ENCODE measurements around the gene CHMP6.
A peak's percentile ranks its signal among the peaks of the same experiment; 100 is the strongest.

Gene CHMP6

GRCh38 chr17:81043319-81043724, 51.7 kb downstream of the CHMP6 start:
- Histone ChIP-seq H3K36me3 (replicated peaks) (no peaks in the 10 kb centered on the region), H3K27ac (no peak overlapping the region), H3K27me3 (replicated peaks) (no peaks in the 10 kb centered on the region), H3K4me3 (ENCODE audit: low read depth, low read length) (no peak overlapping the region)
- in situ Hi-C loops (cut with HindIII; ENCODE audit: low pct_ligation_motif_present, low sequenced_read_pairs): no loop called here
- TF ChIP-seq, protein P1, sequence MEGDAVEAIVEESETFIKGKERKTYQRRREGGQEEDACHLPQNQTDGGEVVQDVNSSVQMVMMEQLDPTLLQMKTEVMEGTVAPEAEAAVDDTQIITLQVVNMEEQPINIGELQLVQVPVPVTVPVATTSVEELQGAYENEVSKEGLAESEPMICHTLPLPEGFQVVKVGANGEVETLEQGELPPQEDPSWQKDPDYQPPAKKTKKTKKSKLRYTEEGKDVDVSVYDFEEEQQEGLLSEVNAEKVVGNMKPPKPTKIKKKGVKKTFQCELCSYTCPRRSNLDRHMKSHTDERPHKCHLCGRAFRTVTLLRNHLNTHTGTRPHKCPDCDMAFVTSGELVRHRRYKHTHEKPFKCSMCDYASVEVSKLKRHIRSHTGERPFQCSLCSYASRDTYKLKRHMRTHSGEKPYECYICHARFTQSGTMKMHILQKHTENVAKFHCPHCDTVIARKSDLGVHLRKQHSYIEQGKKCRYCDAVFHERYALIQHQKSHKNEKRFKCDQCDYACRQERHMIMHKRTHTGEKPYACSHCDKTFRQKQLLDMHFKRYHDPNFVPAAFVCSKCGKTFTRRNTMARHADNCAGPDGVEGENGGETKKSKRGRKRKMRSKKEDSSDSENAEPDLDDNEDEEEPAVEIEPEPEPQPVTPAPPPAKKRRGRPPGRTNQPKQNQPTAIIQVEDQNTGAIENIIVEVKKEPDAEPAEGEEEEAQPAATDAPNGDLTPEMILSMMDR (IDR thresholded peaks at IDR 0.05; ENCODE audit: low read depth, low read length, missing control alignments): no peak
- DNase-seq: no peak

GRCh38 chr17:81043725-81044427, 52.2 kb downstream of the CHMP6 start:
- in situ Hi-C loops (cut with HindIII; ENCODE audit: low pct_ligation_motif_present, low sequenced_read_pairs): no loop called here
- TF ChIP-seq, protein P1 (IDR thresholded peaks at IDR 0.05; ENCODE audit: low read depth, low read length, missing control alignments): no peak
- Histone ChIP-seq H3K36me3 (replicated peaks) (no peaks in the 10 kb centered on the region), H3K27me3 (replicated peaks) (no peaks in the 10 kb centered on the region), H3K4me3 (ENCODE audit: low read depth, low read length) (no peak overlapping the region), H3K27ac (peak overlapping the region; percentile 50)
- DNase-seq: peak; percentile 25

- no peak overlapping the region for H3K4me3 ChIP-seq (ENCODE audit: low read depth, low read length)
- H3K27ac ChIP-seq: peak overlapping the region; percentile 50
- in situ Hi-C loops (cut with HindIII; ENCODE audit: low pct_ligation_motif_present, low sequenced_read_pairs): no loop called here
- TF ChIP-seq, protein P1 (IDR thresholded peaks at IDR 0.05; ENCODE audit: low read depth, low read length, missing control alignments): no peak
- DNase-seq: no peak
- no peaks in the 10 kb centered on the region for H3K36me3 ChIP-seq (replicated peaks)
- no peaks in the 10 kb centered on the region for H3K27me3 ChIP-seq (replicated peaks)
Observed at GRCh38 chr17:81044428-81044763, 52.8 kb downstream of the CHMP6 start.

- no peak overlapping the region for H3K4me3 ChIP-seq (ENCODE audit: low read depth, low read length)
- H3K36me3 ChIP-seq (replicated peaks): no peaks in the 10 kb centered on the region
- H3K27me3 ChIP-seq (replicated peaks): no peaks in the 10 kb centered on the region
- in situ Hi-C loops (cut with HindIII; ENCODE audit: low pct_ligation_motif_present, low sequenced_read_pairs): no loop called here
- peak; percentile 79 for DNase-seq
- TF ChIP-seq, protein P1 (IDR thresholded peaks at IDR 0.05; ENCODE audit: low read depth, low read length, missing control alignments): no peak
- H3K27ac ChIP-seq: peak overlapping the region; percentile 50
Observed at GRCh38 chr17:81044764-81045589, 53.3 kb downstream of the CHMP6 start.

- TF ChIP-seq, protein P1 (IDR thresholded peaks at IDR 0.05; ENCODE audit: low read depth, low read length, missing control alignments): no peak
- no peak overlapping the region for H3K4me3 ChIP-seq (ENCODE audit: low read depth, low read length)
- H3K27me3 ChIP-seq (replicated peaks): no peaks in the 10 kb centered on the region
- H3K36me3 ChIP-seq (replicated peaks): no peaks in the 10 kb centered on the region
- DNase-seq: no peak
- in situ Hi-C loops (cut with HindIII; ENCODE audit: low pct_ligation_motif_present, low sequenced_read_pairs): no loop called here
- no peak overlapping the region for H3K27ac ChIP-seq
Observed at GRCh38 chr17:81045590-81046095, 54.0 kb downstream of the CHMP6 start.
